GM19043 (cell line): ENCODE measurements around the gene GREM2.

Experiments used
- ATAC-seq: cut with Tn5 transposase; IDR thresholded peaks from one replicate; pipeline ENCODE4 v1.9.1; 2021; ENCODE audit warnings: low read depth; ENCODE audit not compliant: unreplicated experiment

Gene GREM2

DNA sequence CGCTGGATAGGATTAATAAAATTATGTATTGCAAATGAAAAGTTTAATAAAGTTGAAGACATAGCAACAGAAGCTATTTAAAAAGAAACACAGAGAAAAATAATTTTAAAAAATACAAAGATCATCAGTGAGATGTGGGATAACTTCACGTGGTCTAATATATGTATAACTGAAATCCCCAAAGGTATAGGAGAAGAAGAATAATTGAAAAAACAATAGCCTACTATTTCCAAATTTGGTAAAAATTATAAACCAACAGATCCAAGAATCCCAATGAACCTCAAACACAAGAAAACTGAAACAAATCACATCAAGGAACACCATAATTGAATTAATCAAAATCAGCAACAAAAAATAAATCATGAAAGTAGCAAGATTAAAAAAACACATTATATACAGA is 44.9 kb downstream of the GREM2 start:
- no peak for ATAC-seq

DNA sequence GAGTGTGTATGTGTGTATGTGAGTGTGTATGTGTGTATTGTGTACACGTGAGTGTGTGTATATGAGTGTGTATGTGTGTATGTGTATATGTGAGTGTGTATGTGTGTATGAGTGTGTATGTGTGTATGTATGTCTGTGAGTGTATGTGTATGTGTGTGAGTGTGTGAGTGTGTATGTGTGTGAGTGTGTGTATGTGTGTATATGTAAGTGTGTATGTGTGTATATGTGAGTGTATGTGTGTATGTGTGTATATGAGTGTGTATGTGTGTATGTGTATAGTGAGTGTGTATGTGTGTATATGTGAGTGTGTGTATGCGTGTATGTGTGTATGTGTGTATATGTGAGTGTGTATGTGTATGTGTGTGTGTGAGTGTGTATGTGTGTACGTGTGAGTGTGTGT is 49.2 kb downstream of the GREM2 start:
- no peak for ATAC-seq

DNA sequence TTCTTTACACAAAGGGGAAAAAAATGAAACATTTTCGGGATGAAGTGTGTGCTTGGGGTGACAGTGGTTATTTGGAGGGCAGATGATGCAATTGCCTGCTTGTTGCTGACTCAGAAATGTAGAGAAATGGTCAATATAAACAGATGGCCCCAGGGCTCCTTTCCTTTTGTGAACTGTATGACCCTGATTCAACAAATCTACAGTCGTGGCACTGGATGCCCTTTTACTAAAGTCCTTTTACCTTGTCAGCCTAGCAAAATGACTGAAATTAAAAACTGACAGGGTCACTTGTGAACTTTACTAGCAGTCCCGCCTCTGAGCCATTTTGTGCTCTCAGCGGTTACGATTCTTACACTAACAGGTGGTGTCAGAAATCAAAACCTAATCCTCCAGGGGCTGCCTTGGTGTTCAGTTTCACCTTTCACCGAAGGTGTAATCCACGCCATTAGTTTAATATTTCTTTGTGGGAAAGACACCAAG is 49.8 kb downstream of the GREM2 start:
- ATAC-seq, result no peak

DNA sequence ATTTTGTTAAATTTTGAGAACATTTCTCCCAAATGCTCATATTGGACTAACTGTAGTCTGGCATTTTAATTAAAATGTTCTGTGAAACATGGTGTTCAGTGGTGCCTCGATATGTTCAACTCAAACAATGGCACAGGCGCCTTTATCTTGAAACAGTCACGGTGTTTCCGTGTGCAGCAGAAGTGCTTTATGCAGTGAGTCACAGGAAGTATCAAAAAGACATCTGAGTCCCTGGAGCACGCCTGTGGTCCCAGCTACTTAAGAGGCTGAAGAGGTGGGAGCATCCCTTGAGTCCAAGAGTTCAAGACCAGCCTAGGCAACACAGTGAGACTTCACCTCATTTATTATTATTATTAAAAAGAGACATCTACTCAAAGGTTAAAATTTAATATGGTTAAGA is 52.2 kb downstream of the GREM2 start:
- ATAC-seq, result no peak

DNA sequence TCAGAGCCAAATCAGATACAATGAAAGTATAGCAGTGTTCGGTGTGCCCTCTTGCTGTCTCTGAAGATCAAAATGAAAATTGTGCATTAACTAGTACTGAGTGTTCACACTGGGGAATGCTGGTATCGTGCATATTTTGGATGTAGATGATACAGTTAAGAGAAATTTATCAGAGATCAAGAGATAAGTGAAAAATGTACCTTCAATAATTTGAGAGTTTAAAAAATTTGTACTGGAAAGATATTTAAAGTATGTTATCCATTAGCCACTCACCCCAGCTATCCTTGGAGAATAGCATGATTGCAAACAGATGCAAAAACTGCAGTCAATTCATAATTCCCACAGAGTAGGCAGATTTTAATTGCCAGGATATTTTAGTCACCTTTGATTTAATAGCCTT is 56.4 kb downstream of the GREM2 start:
- no peak for ATAC-seq

DNA sequence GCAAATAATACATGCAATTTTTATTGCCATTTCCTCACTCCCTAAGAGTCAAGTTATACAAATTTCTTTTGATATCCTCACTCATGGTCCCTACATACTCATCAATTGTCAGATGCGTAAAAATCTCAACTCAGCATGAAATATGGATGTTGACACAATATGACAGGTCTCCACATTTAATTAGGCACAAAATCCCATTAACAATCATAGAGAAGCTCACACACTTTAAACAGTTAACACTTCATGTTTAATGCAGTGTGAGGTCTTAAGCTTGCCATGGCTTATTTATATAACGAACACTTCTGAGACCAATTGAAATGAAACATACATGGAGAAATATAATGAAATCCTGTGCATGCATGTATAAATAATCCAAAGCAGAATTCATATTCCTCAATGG is 58.6 kb downstream of the GREM2 start:
- ATAC-seq, result no peak

DNA sequence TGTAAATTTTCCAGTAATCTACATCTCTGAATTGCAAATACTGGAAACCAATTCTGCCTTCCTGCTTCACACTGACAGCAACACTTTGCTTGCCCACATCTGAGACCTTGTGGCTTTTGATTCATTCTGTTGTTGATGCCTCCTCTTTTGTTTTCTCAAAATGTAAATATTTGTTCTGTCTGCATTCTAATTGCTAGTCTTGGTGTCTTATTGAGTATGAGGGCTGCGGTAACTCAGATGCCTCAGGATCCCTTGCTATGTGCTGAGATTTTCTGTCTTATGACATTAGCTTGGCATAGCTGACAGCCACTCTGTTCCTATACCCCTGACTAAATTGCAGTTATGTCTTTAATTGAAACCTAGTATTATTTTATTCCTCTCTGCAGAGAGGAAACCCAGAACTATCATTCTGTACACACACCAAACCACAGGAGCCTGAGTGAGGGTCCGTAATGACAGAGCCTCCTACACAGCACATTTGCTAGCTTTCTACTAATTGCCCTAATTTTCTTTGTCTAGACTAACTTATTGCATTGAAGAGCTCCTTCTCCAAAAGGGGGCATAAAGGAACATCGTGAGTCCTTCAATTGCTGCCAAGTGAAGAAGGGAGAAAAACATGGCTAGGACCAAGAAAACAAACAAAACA is 72.1 kb downstream of the GREM2 start:
- no peak for ATAC-seq

DNA sequence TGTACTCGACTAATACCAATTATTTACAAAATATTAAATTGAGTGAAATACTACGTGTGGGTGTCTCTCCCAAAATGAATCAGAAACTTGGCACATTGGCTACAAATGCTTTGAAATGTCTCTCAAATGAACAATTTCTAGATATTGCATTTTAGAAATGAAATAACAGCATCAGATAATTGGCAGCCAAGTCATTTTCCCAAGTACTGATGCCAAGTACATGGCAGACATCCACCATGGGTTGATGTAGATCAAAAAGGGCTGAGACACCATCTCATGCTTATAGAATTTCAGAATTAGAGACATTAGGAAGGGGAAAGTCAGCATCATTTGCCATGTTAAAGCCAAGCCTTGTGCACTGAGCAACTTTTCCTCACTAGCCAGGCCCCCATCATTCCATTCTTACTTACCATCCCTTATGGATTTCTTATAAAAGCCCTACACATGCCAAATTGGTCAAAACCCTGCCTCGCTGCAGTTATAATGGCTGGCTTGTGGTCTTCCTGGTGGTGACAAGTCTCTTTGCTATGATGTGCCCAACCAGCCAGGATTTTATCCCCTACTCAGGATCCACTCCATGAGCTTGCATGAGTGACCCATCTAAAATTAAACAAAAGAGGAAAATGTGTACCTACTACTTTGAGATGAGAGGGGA is 73.1 kb downstream of the GREM2 start:
- ATAC-seq, result no peak

DNA sequence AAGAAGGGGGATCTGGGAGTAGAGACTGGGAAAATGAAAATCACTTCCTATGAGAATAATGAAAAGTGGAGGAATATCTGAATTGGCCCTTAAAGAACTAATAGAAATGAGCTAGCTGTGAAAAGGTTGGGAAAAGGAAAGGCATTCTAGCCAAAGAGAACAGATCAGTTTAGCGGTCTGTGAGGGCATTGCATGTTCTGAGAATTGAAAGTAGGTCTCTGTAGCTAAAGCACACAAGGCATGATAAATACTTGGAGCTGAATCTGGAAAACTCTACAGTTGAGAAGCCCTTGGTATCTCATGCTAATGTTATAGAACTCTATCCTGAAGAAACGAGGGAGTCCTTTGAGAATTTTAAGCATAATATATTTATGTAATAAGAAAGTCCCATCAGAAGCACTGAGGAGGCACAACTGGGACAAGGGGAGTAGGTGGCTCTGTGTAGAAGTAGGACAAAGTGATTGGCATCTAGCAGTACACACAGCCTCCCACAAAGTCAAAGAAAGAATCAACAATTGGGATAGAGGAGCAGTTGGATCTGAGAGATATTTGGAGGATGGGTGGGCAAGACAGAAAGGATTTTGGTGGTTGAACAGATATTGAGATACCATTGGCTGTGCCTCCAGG is 78.7 kb downstream of the GREM2 start:
- ATAC-seq, result no peak

DNA sequence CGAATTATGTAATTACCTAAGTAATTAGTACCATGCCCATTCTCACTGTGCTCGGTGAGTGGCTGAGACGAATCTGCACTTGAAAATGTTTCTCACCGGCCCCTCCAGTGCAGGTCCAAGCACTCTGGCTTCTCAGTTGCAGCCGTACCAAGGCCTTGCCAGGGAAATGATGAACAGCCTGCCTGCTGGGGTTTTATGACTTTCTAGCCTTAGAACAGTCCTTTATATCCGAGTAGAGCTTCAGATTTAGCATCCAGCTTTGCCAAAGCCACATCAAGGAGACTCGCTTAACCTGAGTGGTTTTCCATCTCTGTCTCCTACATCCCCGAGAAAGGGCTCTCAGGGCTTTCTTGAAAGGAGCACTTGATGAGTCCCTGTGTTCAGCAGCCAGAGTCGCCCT is 83.4 kb downstream of the GREM2 start:
- no peak for ATAC-seq

DNA sequence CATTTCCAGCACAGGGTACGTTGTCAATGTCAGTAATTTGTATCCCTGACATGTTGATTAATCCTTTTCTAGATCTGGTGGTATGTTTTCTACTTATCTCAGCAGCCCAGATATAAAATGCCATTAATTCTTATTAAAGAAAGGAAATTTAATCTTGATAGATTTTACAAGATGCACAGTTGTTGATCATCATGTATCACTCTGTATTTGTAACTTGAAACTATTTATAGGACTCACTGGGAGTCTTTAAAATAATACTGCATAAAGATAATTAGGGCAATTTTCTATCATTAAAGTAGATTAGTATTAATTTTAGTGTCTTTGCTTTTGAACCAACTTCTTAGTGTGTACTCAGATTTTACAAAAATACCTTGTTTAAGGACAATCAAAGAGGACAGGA is 84.9 kb downstream of the GREM2 start:
- no peak for ATAC-seq

DNA sequence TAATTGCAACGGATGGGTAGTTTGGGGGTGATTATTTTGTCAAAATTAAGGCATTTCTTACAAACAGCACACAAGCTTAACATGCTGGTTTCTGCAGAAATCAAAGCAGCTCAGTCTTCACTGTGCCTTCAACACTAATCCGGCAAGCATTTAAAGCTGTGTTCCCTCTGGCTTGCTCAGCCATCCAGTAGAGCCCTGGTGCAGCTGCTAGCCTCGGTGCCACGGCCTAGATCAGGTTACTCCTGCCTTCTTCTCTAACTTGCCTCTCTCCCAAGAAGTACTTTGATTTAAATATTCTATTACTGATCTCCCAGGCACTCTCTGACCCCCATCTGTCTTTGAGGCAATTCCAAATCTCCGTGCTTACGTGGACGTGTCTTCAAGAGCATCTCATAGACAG is 85.6 kb downstream of the GREM2 start:
- no peak for ATAC-seq

DNA sequence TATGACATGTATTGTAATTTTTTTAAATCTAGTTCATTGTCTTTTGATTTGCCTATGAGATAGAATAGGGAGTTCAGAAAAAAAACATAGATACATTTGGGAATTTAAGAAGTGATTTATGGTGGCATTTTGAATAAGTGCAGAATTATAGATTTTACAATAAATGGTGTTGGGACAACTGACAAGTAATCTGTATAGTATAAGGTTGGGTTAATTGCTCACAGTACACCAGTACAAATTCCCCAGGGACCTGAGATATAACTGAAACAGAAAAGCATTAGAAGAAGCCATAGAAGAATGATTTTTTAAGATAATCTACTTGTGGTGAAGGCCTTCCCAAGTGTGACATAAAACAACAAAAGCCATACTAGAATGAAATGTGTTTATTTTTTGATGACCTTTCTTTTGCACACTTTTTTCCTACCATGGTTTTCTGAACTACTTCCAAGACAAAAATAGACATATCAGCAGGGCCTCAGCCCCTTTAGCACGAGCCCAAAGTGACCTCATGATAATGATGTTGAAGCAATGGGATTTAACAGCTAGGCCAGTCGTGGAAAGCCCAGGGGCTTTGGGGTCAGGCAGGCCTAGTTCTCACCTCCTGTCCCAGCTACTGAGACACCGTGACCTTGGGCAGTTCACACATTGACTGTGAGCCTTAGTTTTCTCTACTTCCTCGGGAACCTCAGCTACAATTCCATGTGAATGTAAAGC is 87.4 kb downstream of the GREM2 start:
- no peak for ATAC-seq

DNA sequence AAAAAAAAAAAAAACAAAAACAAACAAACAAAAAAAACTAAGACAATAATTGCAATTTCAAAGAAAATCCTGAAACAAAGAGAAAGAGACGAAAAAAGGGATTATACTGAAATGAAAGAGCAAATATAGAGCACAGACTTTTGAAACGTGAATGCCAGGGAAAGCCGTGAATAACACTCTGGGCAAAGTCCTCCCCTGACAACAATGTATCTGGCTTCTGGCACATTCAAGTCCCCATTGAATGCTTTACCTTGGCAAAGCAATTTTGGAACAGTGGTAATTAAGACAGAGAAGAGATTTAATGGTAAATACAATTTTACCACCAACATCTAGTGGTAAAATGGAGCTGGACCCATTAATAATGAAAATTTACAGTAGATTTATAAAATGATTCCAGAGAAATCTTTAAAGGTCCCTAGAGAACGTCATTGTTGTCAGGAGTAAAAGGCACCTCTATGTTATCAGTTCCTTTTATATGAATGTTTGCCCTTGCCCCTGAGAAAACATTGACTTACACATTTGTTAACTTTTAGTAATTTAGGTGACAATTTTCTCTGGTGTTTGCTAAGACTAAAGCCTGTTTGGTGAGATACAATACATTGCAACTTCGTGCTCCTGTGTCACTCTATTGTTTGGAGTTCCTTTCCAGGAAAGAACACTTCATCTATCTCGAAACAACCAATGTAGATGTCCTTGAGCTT is 89.7 kb downstream of the GREM2 start:
- no peak for ATAC-seq

DNA sequence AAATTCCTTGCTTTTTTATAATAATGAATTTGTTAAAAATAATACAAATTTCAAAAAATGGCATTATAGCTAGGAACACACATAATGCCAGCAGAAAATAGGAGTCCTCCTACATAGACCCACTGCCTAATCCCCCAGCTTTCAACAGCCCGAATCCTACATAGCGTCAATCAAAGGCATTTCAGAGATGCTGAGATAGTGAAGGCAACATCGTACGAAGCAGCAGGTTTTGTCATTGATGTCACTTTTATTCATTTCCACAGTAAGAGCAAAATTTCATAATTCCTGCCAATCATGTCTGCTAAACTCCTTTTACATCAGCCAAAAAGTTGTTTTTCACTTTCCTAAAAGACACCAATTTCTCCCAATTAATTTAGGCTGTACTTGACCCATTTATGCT is 94.1 kb downstream of the GREM2 start:
- no peak for ATAC-seq

DNA sequence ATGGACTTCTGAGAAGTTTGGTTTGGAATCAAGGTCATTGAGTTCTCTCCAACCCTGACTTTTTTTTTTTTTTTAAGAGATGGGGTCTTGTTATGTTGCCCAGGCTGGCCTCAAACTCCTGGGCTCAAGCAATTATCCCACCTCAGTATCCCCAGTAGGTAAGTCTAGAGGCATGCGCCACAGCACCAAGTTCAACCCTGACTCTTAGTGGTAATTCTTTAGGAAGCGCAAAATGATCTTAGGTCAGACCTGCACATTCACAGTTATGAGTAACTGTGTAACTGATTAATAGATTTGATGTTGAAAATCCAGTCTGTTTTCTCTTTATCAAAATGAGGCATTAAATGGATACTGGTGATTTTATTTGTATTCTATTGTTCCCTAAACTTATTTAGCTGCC is 95.9 kb downstream of the GREM2 start:
- no peak for ATAC-seq

DNA sequence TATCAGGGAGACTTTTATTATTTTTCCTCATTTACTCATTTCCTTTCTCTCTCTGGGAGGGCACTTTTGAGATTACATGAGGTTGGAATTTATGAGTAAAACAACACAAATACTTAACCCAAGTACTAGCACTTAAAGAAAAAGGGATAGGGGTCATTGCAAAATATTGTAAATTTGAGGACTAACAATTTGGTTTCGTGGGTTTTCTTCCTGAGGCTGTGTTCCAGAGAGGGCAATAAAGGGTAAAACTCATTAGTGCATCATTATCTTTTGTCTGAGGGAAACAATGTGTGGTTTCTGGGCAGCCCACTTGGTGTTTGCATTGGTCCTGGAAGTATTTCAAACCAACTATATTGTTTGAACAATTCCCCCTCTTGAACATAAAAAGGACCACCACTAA is 96.5 kb downstream of the GREM2 start:
- no peak for ATAC-seq

DNA sequence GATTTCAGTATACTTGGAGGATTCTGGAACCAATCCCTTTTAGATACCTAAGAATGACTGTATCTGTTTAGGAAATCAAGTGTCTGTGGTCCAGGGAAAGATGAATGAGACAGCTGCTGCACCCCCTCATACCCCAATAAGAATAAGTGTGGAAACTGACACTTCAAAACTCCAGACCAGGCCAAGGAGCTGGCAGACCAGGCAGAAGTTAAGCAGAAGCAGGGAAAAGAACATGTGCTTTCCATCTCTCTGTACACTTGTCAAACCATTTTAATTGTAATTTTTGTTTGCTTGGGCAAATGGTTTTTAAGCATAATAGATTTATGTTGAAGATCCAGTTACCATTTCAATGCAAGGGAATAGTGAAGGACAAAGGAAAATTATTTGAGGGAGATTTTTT is 100.2 kb downstream of the GREM2 start:
- ATAC-seq, result no peak

DNA sequence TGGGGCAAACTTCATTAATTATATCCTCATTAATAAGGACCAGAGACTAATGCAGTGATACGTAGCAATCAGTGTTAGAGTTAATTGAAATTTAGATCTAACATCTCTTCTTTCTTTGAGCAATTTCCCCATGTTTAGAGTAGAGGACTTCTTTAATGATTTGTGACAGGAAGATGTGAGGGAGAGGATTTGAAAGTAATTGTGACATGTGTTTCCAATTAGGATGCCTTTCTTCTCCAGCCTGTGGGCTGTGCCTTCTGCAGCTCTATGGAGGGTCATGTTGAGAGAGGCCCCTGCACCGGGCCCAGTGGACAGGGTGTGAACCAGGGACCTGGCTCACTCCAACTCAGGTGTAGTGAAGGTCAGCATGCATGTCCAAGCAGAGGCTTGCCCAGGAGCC is 103.0 kb downstream of the GREM2 start:
- ATAC-seq, result no peak

DNA sequence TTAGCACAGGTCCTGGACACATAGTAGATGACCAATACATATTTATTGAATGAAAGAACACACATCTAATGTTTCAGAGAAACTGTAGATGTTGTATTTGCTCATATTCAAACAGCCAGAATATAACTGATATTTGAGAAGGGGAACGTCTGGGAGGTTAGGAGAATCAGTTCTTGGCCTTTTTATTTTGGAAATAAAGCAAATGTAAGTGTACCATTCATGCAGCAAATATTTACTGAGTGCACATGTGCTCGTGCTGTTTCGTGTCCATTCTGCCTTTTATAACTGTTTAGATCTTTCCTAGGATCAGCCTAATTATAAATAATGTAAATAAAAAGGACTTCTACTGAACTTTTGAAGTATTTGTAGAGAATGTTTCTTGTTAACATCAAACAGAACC is 103.8 kb downstream of the GREM2 start:
- ATAC-seq, result no peak

DNA sequence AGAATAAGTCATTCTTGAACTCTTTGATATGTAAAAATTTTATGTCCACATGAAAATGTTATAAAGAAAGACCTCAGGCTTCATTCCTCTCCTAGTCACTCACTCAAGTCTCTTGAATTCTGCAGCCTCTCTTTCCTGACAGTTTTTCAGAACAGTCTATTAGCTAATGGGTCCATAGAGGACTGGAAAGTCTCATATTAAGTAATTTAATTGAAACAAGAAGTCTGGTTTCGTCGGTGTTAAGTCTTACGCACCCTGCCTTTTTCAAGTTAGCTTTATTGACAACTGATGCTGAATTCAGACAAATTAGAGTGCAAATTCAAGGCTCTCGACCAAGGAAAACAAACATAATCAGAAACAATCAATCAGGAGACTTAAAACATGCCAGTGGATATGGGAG is 105.8 kb downstream of the GREM2 start:
- no peak for ATAC-seq
